NCI-H2196 (cell line): ENCODE data around the gene BCL3.
"Not testable (repeated sequence)": the region's sequence is repeated elsewhere in the genome, so short reads cannot be mapped to it uniquely, and the experiment has no call there.

Experiments used
- DNase-seq: peaks from one replicate; lab custom pipeline; 2025; ENCODE audit not compliant: unreplicated experiment; lab: John Stamatoyannopoulos, UW

BCL3 gene

DNA sequence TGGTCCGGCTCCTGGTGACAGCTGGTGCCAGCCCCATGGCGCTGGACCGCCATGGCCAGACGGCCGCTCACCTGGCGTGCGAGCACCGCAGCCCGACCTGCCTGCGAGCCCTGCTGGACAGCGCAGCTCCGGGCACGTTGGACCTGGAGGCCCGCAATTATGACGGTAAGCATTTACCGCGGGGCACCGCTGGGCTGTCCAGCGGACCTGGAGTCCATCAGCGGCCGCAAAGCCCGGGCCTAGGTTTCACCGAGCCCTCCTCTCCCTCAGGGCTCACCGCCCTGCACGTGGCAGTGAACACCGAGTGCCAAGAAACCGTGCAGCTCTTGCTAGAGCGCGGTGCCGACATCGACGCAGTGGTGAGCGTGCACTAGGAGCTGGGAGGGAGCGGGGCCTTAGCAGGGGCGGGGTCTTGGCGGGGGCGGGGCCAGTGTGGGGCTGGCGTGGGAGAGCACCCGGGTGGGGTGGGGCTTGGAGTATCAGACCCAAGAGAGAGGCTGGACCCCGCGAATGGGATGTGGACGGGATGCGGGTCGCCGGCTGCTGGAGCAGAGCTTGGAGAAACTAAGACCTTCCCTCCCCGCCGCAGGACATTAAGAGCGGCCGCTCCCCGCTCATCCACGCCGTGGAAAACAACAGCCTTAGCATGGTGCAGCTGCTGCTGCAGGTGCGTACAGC lies 8.7 kb downstream of the BCL3 start:
- DNase-seq, result no peak

DNA sequence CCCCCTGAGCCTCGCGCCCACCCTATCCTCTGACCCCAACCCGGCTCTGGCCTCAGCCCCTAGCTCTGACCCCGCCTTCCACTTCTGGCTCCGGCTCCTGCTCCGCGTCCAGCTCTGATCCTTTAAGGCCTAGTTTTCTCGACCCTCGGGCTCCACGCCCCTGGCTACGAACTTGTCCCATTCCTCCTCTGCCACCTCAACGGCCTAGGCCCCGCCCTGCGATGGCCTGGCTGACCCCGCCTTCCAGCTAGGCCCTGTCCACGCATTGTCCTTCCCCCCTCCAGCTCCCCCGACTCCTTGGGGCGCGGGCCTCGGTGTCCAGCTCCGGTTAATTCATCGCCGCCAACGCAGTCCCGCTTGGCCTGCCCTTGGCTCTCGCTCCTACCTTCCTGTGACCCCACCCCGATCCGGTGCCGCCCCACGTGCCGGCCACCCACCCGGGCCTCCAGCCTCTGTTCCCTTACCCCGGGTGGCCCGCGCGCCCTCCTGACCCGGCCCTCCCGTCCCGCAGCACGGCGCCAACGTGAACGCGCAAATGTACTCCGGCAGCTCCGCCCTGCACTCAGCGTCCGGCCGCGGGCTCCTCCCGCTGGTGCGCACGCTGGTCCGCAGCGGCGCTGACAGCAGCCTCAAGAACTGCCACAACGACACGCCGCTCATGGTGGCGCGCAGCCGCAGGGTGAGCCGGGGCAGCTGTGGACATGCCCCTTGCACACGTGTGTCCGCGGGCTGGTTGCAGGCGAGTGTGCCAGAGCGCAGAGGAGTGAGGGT lies 9.4 kb downstream of the BCL3 start:
- DNase-seq, result no peak

DNA sequence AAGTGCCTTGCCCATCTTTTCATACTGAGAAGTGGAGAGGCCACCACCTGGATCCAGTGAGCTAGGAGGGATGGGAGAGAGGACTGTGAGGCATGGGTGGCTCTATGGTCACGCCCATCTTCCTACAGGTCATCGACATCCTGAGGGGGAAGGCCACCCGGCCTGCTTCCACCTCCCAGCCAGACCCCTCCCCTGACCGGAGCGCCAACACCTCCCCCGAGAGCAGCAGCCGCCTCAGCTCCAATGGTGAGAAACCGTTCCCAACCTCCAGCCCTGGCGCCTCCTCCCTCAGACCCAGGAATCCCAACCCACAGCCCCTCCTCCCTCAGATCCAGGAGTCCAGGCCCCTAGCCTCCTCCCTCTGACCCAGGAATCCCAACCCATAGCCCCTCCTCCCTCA lies 10.1 kb downstream of the BCL3 start:
- no peak for DNase-seq

DNA sequence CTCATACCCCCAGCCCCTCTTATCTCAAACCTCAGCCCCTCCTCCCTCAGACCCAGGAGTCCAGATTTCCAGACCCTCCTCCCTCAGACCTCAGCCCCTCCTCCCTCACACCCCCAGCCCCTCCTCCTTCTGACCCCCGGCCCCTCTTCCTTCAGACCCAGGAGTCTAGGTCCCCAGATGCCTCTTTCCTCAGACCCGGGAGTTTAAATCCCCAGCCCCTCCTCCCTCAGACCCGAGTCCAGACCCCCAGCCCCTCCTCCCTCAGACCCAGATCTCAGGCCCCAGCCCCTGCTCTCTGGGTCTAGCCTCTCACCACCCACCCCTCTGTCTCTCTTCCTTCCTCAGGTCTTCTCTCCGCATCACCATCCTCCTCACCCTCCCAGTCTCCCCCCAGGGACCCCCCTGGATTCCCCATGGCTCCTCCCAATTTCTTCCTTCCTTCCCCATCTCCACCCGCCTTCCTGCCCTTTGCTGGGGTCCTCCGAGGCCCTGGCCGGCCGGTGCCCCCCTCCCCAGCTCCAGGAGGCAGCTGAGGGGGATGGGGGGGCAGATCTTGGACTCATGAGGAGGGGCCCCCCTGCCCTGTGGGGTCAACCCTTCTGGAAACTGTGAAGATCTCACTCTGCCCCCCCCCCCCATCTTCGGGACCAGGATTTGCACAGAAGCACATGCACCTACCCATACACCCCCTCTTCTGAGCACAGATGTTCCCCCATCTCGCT lies 10.7 kb downstream of the BCL3 start:
- DNase-seq, result no peak

DNA sequence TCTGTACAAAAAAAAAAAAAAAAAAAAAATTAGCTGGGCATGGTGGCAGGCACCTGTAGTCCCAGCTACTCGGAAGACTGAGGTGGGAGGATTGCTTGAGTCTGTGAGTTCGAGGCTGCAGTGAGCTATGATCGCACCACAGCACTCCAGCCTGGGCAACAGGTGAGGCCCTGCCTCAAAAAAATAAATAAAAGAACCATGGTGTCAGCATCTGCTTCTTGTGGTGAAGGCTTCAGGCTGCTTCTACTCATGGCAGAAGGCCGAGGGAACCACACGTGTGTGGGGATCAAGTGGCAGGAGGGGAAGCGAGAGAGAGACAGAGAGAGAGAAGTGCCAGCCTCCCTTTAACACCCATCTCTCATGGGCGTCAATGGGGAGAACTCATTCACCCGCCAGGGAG lies 13.5 kb downstream of the BCL3 start:
- no peak for DNase-seq

DNA sequence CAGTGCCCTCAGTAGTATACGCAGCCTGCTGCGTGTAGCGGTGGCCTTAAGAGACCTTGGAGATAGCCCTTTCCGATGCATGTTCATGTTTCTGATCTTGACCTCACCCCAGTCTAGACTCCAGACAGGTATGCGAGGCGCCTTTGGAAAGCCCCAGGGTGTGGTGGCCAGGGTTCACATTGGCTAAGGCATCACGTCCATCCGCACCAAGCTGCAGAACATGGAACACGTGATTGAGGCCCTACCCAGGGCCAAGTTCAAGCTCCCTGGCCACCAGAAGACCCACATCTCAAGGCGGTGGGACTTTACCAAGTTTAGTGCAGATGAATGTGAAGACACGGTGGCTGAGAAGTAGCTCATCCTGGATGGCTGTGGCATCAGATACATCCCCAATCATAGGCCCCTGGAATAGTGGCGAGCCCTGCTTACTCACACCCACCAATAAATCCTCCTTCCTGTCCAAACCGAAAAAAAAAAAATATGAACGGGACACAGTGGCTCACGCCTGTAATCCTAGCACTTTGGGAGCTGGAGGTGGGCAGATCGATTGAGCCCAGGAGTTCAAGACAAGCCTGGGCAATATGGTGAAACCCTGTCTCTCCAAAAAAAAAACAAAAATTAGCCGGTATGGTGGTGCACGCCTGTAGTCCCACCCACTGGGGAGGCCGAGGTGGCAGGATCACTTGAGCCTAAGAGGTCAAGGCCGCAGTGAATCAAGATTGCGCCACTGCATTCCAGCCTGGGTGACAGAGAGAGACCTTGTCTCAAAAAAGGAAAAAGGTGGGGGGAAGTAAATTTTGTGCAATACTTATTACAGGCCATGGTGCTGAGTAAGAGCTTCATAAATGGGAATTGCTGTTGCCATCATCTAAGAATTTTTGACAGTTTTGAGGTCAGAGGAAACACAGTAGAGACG lies 16.8 kb downstream of the BCL3 start:
- no peak for DNase-seq

DNA sequence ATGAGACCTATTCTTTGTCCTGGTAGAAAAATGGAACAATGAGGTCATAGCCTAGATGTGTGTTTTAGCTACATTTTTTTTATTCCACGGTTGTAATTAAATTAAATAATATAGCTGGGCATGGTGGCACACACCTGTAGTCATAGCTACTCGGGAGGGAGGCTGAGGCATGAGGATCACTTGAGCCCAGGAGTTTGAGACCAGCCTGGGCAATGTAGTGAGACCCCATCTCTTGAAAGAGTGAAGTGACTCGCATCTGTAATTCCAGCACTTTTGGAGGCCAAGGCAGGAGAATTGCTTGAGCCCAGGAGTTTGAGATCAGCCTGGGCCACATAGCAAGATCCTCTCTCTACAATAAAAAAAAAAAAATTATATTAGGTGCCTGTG lies 17.4 kb downstream of the BCL3 start:
- DNase-seq, result no peak

DNA sequence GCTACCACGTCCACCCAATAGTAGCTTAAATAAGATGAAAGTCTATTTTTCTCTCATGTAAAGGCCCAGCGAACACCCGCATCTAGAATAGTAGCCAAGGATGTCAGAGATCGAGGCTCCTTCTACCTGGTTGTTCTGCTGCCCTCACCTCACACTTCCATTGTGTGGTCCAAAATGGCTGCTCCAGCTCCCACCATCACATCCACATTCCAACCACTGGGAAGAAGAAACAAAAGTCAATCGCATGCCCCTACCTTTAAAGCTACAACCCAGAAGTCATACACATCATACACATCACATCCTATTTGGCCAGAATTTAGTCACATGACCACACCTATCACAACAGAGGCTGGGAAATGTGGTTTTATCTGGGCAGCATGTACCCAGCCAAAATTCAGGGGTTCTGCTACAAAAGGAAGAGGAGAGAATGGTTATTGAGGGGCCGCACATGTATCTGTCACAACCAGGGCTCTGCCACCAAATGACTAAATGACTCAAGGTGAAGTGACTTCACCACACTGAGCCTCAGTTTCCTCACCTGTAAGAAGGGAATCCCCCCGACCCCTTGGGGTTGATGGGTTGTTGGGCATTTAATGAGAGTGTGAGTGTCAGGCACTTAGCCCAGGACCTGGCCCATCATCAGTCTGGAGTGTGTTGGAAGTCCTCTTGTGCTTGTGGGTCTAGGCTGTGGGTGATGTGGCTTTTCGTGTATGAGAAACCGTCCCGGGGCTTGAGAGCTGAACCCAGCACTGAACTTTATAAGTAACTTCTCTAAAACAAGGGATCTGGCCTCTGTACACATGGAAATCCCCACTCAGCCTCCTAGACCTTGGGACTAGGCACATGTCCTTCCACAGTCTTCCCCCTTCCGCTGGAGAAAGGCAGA lies 19.0 kb downstream of the BCL3 start:
- no peak for DNase-seq

DNA sequence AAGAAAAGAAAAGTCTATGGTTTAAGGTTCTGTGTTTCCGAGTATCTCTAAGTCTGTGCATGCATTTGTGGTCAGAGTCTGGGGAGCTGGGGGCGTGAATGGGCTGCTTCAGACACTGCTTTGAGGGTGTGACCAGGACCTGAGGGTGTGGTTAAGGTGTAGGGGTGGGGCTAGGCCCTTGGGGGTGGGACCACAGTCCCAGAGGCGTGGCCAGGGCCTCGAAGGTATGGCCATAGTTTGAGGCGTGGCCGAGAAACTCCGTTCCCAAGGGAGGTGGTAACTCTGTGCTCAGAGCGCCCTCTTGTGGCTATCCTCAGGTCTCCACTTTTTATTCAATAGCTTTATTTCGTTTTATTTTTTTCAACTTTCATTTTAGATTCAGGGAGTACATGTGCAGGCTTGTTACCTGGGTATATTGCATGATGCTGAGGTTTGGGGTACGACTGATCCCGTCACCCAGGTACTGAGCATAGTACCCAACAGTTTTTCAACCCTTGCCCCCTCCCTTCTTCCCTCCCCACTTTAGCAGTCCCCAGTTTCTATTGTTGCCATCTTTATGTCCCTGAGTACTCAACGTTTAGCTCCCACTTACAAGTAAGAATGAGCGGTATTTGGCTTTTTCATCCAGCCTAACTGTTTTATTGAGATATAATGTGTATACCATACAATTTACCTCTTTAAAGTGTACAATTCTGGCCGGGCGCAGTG lies 22.2 kb downstream of the BCL3 start:
- peak; percentile 97 for DNase-seq

DNA sequence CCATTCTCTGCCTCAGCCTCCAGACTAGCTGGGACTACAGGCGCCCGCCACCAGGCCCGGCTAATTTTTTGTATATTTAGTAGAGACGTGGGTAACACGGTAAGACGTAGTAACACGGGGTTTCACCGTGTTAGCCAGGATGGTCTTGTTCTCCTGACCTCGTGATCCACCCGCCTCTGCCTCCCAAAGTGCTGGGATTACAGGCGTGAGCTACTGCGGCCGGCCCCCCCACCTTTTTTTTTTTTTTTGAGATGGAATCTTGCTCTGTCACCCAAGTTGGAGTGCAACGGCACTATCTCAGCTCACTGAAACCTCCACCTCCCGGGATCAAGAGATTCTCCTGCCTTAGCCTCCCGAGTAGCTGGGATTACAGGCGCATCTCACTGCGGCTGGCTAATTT lies 23.6 kb downstream of the BCL3 start:
- DNase-seq, result not testable (repeated sequence)

DNA sequence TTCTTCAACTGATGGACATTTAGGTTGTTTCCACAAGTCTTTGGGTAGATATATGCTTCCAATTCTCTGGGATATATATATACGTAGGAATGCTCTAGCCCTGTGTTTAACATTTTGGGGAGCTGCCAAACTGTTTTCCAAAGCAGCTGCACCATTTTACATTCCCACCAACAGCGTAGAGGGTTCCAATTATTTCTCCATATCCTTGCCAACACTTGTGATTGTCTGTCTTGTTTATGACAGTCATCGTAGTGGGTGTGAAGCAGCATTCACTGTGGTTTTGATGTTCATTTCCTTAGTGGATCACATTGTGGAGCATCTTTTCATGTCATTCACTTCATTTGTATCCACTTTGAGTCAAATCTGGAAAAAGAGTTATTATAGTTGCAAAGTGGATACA lies 24.5 kb downstream of the BCL3 start:
- no peak for DNase-seq

DNA sequence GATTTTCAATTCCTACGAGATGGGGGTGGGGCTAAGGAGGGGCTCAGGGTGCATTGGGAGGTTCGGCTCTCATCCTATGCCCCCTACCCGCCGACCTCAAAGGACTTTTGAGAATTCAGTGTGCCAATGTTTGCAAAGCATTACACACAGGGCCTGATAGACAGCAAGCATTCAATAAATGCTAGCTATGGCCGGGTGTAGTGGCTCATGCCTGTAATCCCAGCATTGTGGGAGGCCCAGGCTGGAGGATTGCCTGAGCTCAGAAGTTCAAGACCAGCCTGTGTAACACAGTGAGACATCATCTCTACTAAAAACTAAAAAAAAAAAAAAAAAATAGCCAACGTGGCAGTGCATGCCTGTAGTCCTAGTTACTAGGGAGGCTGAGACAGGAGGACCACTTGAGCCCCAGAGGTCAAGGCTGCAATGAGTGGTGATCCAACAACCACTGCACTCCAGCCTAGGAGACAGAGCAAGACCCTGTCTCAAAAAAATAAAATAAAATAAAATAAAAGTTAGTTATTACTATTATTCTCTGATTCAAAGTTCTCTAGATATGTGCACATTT lies 27.2 kb downstream of the BCL3 start:
- no peak for DNase-seq

DNA sequence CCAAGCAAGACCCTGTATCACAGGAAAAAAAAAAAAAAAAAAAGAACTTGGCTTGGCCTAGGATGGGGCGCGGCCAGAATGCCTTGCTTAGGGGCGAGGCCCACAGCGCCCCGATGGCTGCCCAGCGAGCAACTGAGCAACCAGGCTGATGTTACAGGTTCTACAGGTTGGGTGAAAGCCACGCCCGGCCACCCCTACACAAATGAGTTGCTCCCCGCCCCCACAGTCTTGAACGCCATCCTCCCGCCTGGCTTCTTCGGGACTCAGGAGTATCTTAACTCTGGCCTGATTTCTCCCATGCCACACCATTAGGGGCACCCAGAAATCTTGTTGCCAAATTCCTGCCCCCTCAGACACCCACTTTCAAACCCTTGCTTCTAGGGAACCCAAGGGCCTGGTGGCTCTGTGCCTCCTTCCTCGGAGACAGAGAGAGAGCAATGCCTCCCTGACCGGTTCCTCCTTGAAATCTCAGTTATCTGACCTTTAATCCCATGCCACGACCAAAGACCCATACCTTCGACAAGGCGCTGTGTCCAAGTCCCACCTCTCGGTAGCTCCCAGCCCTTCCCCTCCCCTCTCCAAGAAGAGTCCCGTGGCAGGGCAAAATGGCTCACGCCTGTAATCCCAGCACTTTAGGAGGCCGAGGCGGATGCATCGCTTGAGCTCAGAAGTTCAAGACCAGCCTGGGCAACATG lies 28.0 kb downstream of the BCL3 start:
- no peak for DNase-seq

DNA sequence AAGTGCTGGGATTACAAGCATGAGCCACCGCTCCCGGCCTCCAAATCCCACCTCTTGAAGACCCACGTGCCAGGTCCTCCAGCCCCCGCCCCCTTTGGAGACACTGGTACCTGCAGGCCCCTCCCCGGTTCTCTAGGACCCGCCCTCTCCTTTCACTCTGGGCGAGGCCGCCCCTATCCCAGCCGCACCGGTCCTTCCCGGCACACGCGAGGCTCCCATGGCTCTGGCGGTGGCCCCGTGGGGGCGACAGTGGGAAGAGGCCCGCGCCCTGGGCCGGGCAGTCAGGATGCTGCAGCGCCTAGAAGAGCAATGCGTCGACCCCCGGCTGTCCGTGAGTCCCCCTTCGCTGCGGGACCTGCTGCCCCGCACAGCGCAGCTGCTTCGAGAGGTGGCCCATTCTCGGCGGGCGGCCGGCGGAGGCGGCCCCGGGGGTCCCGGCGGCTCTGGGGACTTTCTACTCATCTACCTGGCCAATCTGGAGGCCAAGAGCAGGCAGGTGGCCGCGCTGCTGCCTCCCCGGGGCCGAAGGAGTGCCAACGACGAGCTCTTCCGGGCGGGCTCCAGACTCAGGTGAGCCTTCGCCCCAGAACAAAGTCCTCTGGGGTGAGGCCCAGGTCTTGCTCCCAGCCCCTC lies 29.3 kb downstream of the BCL3 start, which contains the start of gene CBLC:
Gene CBLC (plus strand): TSS at position 176 of the 633 bp plus-strand sequence. CDS start 42 bp downstream, at position 218.
- peak; percentile 83 for DNase-seq

DNA sequence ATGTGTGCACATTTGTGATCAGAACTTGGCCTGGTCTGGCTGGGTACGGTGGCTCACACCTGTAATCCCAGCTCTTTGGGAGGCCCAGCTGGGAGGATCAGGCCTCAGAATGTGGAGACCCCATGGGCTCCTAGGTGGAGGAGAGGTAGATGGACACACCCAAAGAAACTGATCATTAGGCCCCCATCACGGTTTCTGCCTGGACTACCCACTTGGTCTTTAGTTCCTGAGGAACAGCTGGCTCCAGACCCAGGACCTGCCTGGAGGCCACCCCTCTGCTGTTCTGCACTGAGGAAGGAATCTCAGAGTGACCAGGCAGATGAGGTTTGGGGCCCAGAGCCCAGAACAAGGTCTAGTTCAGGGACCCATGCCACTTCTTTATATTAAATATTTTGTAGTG lies 30.6 kb downstream of the BCL3 start:
- no peak for DNase-seq

DNA sequence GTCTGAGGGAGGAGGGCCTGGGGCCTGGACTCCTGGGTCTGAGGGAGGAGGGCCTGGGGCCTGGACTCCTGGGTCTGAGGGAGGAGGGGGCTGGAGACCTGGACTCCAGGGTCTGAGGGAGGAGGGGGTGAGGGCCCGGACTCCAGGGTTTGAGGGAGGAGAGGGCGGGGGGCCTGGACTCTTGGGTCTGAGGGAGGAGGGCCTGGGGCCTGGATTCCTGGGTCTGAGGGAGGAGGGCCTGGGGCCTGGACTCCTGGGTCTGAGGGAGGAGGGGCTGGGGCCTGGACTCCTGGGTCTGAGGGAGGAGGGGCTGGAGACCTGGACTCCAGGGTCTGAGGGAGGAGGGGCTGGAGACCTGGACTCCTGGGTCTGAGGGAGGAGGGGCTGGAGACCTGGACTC lies 33.2 kb downstream of the BCL3 start:
- not testable (repeated sequence) for DNase-seq

DNA sequence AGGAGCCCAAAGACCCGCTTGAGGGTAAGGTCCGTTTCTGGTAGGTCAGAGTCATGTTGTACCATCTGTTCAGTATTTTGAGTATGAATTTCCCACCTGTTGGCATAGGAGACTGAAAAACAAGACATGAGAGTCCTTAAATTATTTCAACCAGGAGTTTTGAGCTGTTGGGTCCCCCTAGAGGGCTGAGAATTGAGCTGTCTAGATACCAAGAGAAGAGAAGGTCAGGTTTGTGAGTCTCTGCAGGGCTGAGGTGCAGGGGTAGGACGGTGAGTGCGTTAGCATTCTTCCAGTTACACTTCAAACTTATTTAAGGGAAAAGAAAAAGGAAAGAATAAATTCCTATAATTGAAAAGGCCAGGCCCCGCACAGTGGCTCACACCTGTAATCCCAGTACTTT lies 34.2 kb downstream of the BCL3 start:
- DNase-seq, result no peak

DNA sequence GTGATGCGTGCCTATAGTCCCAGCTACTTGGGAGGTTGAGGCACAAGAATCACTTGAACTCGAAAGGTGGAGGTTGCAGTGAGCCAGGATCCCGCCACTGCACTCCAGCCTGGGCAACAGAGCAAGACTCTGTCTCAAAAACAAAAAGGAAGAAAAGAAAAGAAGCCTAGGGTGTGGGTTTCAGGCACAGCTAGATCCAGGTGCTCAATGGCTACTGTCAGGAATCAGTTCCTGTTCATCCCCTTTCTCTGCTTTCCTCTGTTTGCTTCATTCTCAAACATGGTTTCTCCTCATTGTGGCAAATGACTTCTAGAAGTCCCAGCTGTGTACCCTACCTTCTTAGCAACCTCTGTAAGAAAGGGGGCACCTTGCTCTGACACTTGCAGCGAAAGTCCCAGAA lies 35.0 kb downstream of the BCL3 start:
- DNase-seq, result no peak
